H7 (cell line): ENCODE data around the gene SPIN2A. TPM values are rescaled to one million over a fixed set of nuclear protein-coding genes. Genes with fewer than 3 reads are reported as not detected.
A peak's percentile ranks its signal among the peaks of the same experiment; 100 is the strongest.
"Not testable (repeated sequence)": the region's sequence is repeated elsewhere in the genome, so short reads cannot be mapped to it uniquely, and the experiment has no call there.

Source experiments
- DNase-seq: peaks from one replicate; pipeline ENCODE4 v3.0.0; 2012
- H3K27me3 ChIP-seq: 2 replicates; pipeline ENCODE4 v1.6.0; 2011; ENCODE audit warnings: mild to moderate bottlenecking, low read length; ENCODE audit not compliant: control insufficient read depth, insufficient read depth
- H3K36me3 ChIP-seq: replicated peaks from 2 replicates; pipeline ENCODE4 v1.5.1; 2011; ENCODE audit warnings: low read length; ENCODE audit not compliant: control insufficient read depth, insufficient read depth
- H3K4me3 ChIP-seq: 2 replicates; pipeline ENCODE4 v1.5.1; 2011; ENCODE audit warnings: low read depth, mild to moderate bottlenecking, control low read depth, low read length, moderate library complexity; ENCODE audit not compliant: insufficient read depth
- total RNA-seq: library from RNA; depleted of rRNA; stranded (reverse); fragments of >200 nt; shearing (Covaris generic); gene quantifications from 2 replicates; pipeline ENCODE4 v1.2.3, GENCODE V29; 2014; rRNA removed

SPIN2A gene
- total RNA-seq, 1 experiment from 2014 or later, result 2.0 TPM

DNA sequence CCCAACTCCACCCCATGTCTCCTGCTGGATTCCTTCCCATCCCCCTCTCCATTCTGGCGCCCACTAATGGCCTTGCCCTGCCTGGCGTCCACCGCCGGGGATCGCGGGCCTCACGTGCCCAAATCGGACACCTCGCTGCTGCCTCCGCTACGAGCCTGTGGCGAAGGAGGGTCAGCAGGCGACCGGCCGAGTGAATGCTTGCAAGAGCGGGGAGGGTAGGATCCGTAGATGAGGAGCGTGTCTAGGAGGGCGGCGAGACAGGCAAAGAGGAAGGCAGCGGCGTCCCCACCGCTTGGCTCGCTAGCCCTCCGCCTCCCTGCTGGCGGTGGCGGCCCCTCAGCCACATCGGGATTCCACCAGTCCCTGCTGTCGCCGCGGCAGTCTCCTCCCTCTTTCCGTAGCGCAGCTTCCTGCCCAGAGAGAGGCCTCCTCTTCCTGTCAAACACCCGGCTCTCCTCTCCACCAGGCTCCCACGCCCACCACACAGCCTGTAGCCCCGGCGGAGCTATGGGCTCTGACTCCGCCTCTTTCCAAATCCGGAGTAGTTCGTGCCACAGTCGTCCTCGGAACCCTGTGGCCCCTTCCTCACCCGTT, 15.9 kb downstream of the SPIN2A start, which contains the start of gene SPIN2B:
Gene SPIN2B, minus strand, starts transcription at position 387 of the 594 bp plus-strand sequence.
- Histone ChIP-seq H3K27me3 (no peaks in the 10 kb centered on the region), H3K36me3 (no peaks in the 10 kb centered on the region; the same call in 1 of the 2 replicates), H3K4me3 (peak within 1 kb of the TSS; percentile 59)
- DNase-seq, result peak; percentile 86

DNA sequence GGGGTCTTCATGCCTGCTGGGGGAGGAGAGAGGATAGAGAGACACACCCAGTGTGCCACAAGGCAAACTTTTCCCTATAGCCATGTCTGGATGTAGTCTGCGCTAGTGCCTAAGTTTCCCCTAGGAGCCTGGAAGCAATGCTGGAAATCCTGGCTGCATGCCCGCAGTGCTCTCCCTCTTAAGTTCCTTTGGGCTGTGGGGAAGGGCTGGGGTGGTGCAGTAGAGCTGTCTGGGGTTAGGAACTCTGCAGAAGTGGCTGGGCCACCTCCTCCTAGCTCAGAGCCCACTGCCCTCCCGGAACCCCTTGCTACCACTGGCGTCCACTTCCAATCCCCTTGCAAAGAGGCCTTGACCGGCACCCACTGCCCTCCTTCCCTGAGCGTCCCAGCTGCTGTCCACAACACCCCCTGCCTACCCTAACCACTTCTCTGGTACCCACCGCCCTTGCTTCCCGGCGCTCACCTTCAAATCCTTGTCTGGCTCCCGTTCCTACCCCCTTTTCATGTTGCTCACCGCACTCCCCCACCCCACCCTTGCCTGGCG, 16.5 kb downstream of the SPIN2A start:
- not testable (repeated sequence) for H3K27me3 ChIP-seq, H3K36me3 ChIP-seq
- peak; percentile 20 for DNase-seq
- peak overlapping the region; percentile 59 for H3K4me3 ChIP-seq

GRCh38 chrX:57119416-57119815, 17.8 kb downstream of the SPIN2A start:
- H3K36me3 ChIP-seq, result no peaks in the 10 kb centered on the region; the same call in 1 of the 2 replicates
- H3K4me3 ChIP-seq, result no peak overlapping the region
- H3K27me3 ChIP-seq, result no peaks in the 10 kb centered on the region
- no peak for DNase-seq

GRCh38 chrX:57117566-57117965, 19.6 kb downstream of the SPIN2A start:
- not testable (repeated sequence) for DNase-seq, H3K36me3 ChIP-seq, H3K4me3 ChIP-seq, H3K27me3 ChIP-seq

GRCh38 chrX:57104921-57105398, 32.2 kb downstream of the SPIN2A start:
- H3K36me3 ChIP-seq, result no peaks in the 10 kb centered on the region
- no peak for DNase-seq
- no peaks in the 10 kb centered on the region for H3K27me3 ChIP-seq
- no peak overlapping the region for H3K4me3 ChIP-seq

- Histone ChIP-seq H3K27me3 (no peaks in the 10 kb centered on the region), H3K36me3 (no peaks in the 10 kb centered on the region), H3K4me3 (no peak overlapping the region)
- DNase-seq, result no peak
Observed at GRCh38 chrX:57104406-57104805, 32.8 kb downstream of the SPIN2A start.

GRCh38 chrX:57103489-57103888, 33.7 kb downstream of the SPIN2A start:
- Histone ChIP-seq H3K4me3 (no peak overlapping the region), H3K27me3 (no peaks in the 10 kb centered on the region), H3K36me3 (no peaks in the 10 kb centered on the region)
- no peak for DNase-seq

DNA sequence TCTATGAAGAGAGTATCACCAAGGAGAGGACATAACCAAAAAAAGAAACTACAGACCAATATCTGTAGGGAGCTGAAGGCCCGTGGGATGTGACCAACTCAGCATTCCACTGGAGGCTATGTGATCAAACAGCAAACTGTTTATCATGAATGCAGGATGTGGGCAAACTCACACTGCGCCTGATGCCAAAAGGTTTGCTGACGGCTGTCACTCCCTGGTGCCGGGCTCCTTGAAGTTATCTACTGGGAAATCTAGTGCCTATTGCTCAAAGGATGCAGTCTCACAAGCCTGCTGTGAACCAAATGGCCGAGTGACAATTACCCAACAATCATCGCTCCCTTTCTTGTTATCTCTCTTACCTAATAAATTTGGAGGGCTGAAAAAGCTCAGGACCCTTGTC, 34.3 kb downstream of the SPIN2A start:
- not testable (repeated sequence) for H3K36me3 ChIP-seq, H3K27me3 ChIP-seq, H3K4me3 ChIP-seq, DNase-seq

Other genes starting within 250 kb of the SPIN2A start
- gene SPIN3, start 141.9 kb downstream of the SPIN2A start, total RNA-seq, result 7.4 and 12.7 TPM in 2 replicates
- gene SPIN2B, start 15.8 kb downstream of the SPIN2A start, total RNA-seq, result 7.7 and 10.4 TPM in 2 replicates
- gene FAAH2, start 149.3 kb upstream of the SPIN2A start, total RNA-seq, result 7.5 and 12.2 TPM in 2 replicates